Right lobe of liver (tissue), 6 donors: ENCODE measurements around the gene MCC. TPM values are rescaled to one million over a fixed set of nuclear protein-coding genes. Genes with fewer than 3 reads are reported as not detected.

Source experiments
- ATAC-seq, 4 donors: fragments of 200-7000 bp; cut with Tn5 transposase; one replicate each; pipeline ENCODE4 v1.9.1; 2020; ENCODE audit warnings: mild to moderate bottlenecking in 4 of 4, moderate library complexity in 4 of 4
- DNase-seq, 3 donors: peaks; one replicate each; pipeline ENCODE4 v3.0.0-alpha.2; 2020
- H3K27ac ChIP-seq, 3 donors: fragments of 200-600 bp; one replicate each; pipeline ENCODE4 v1.8.0; 2022
- H3K27me3 ChIP-seq, 2 donors: fragments of 200-600 bp; one replicate each; pipeline ENCODE4 v1.8.0; 2022
- H3K36me3 ChIP-seq, 4 donors: fragments of 200-600 bp; sonication (generic) in 1 of 4; one replicate each; pipeline versions ENCODE4 v1.5.1 to v1.8.0; 2017 to 2022; ENCODE audit warnings: control low read depth in 1 of 4
- H3K4me1 ChIP-seq, 4 donors: fragments of 200-600 bp; sonication (generic) in 1 of 4; one replicate each; pipeline versions ENCODE4 v1.5.1 to v1.8.0; 2017 to 2022; ENCODE audit warnings: control low read depth in 1 of 4
- H3K4me3 ChIP-seq, 3 donors: fragments of 200-600 bp; one replicate each; pipeline ENCODE4 v1.8.0; 2022
- H3K9me3 ChIP-seq, 4 donors: fragments of 200-600 bp; sonication (generic) in 1 of 4; one replicate each; pipeline versions ENCODE4 v1.5.1 to v1.8.0; 2017 to 2022; ENCODE audit warnings: control low read depth in 1 of 4
- POLR2A ChIP-seq: fragments of 450-650 bp; IDR thresholded peaks from one replicate; pipeline ENCODE4 v1.6.1; 2017; ENCODE audit warnings: antibody characterized with exemption, mild to moderate bottlenecking
- WGBS: methylation state at CpG from one replicate; pipeline ENCODE4 v1.1.6; 2018; ENCODE audit warnings: low coverage, low lambda C conversion rate; ENCODE audit not compliant: insufficient coverage; ENCODE audit errors: missing lambda C conversion rate; 5-methylcytosine and 5-hydroxymethylcytosine counted together
- intact Hi-C, 2 donors: fragments of 100-400 bp; cut with DNase I; formaldehyde crosslinking; loops; one replicate each; pipeline versions ENCODE4 v1.11.2 to v1.14.1; 2022
- total RNA-seq, 6 experiments: library from RNA; depleted of rRNA in 2 of 6; stranded (reverse); fragments of >200 nt in 2 of 6; fragmentation: NEBNext Ultra II Directional in 3 of 6; extraction: Animal tissue kit (Norgen Biotek cat#: 25700) in 3 of 6; gene quantifications; one replicate each; pipeline versions ENCODE4 v1.1.0 to v1.2.4, GENCODE V29; 2016 to 2023
- TF ChIP-seq, protein P1 (sequence below), 4 donors: fragments of 200-600 bp in 3 of 4; fragments of 450-650 bp in 1 of 4; IDR thresholded peaks; one replicate each; pipeline versions ENCODE4 v1.5.1 to v1.8.0; 2016 to 2022; ENCODE audit warnings: antibody characterized with exemption in 4 of 4, mild to moderate bottlenecking in 2 of 4
- donor health status: DM: no; HTN: yes; CAD: no.
- donor health status: DM: no; HTN: no; CAD: no.
- donor health status: DM: no; HTN: no; CAD: no.
- donor health status: DM: no; HTN: yes; CAD: no.
- donor health status: DM: no; HTN: yes; CAD: no.

The MCC gene
- total RNA-seq, 6 experiments from 2014 or later = 23.1 to 35.2 (median 26.1) TPM

DNA sequence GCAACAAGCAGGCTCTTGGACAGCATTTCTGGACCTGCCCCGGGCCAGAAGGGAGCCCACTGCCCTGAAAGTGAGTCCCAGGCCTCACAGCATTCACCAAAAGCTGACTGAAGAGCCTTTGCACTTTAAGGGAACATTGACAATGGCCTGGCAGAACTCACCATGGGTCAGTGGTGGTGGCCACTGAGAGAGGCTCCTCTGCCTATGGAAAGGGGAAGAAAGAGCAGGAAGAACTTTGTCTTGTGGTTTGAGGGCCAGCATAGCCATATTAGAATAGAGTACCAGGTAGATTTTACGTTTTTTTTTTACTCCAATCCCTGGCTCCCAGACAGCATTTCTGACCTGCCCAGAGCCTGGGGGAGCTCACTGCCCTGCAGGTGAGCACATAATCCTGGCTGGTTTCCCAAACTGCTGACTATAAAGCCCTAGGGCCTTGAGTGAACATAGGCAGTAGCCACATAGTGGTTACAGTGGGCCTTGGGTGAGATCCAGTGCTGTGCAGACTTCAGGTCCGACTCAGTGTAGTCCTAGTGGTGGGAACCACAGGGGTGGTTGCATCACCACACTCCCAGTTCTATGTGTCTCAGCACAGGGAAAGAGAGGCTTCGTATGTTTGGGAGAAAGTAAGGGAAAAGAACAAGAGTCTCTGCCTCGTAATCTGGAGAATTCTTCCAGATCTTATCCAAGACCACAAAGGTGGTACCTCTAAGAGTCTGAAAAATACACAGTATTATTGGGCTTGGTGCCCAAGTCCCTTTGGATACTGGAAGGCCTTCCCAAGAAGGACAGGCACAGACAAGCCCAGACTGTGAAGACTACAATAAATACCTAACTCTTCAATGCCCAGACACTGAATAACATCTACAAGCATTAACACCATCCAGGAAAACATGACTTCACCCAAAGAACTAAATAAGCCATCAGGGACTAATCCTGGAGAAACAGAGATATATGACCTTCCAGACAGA is 143.0 kb downstream of the MCC start:
- Histone ChIP-seq H3K4me3 (no peak overlapping the region), H3K27ac (no peak overlapping the region), H3K9me3 (no peaks in the 10 kb centered on the region), H3K36me3 (no peaks in the 10 kb centered on the region), H3K4me1 (no peaks in the 10 kb centered on the region), H3K27me3 (no peaks in the 10 kb centered on the region)
- DNase-seq (no peak), ATAC-seq (peak in 1 of 4 donors; percentile 48)
- no peak for TF ChIP-seq POLR2A
- TF ChIP-seq, protein P1, sequence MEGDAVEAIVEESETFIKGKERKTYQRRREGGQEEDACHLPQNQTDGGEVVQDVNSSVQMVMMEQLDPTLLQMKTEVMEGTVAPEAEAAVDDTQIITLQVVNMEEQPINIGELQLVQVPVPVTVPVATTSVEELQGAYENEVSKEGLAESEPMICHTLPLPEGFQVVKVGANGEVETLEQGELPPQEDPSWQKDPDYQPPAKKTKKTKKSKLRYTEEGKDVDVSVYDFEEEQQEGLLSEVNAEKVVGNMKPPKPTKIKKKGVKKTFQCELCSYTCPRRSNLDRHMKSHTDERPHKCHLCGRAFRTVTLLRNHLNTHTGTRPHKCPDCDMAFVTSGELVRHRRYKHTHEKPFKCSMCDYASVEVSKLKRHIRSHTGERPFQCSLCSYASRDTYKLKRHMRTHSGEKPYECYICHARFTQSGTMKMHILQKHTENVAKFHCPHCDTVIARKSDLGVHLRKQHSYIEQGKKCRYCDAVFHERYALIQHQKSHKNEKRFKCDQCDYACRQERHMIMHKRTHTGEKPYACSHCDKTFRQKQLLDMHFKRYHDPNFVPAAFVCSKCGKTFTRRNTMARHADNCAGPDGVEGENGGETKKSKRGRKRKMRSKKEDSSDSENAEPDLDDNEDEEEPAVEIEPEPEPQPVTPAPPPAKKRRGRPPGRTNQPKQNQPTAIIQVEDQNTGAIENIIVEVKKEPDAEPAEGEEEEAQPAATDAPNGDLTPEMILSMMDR (IDR thresholded peaks at IDR 0.05) = no peak
- intact Hi-C loops = no loop called here
- WGBS = 75% methylated on average over 4 of the region's 5 CpGs

DNA sequence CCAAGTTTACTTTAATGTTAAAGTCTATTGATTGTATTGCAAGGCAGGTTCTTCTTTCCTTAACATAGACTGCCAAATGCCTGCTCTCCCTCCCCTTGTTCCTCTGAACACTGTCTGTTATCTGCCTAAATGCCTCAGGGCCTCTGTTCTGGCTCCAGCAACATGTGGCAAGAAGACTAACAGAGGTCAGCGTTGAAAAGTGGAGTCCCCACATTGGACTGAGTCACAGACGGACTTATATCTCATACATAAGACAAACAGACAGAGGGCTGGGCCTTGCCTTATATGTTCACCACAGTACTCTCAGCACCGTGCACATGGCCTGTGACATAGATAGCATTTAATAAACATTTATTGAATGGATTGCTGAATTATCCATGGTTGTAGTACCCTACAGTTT is 144.9 kb downstream of the MCC start:
- no peaks in the 10 kb centered on the region for H3K4me1 ChIP-seq
- DNase-seq (no peak), ATAC-seq (no peak)
- no peak overlapping the region for H3K4me3 ChIP-seq
- intact Hi-C loops = no loop called here
- no peak overlapping the region for H3K27ac ChIP-seq
- H3K9me3 ChIP-seq = no peaks in the 10 kb centered on the region
- WGBS = 100% methylated on average over 3 of the region's 3 CpGs
- no peak for TF ChIP-seq POLR2A
- TF ChIP-seq, protein P1 (IDR thresholded peaks at IDR 0.05) = no peak
- no peaks in the 10 kb centered on the region for H3K27me3 ChIP-seq
- no peaks in the 10 kb centered on the region for H3K36me3 ChIP-seq

DNA sequence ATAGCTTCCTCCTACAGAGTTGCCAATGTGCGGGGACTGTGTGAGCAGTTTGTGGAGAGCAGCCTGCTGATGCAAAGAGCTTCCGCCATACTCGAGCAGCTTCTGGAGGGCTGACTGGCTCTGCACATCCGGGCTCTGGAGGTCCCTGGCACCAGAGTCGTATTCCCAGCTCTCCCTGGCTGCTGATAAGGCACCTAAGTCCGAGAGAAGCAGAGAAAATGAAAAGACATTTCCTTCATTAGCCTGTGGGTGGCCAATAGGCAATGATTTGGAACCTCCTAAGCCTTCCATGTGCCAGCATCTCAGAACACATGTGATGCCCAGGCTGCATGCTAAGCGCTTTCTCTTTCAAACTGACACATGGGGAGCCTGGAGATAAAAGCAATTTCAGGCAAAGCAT is 147.7 kb downstream of the MCC start:
- H3K4me1 ChIP-seq = no peaks in the 10 kb centered on the region
- H3K36me3 ChIP-seq = no peaks in the 10 kb centered on the region
- TF ChIP-seq, protein P1 (IDR thresholded peaks at IDR 0.05) = peak in 1 of 4 donors; percentile 4
- TF ChIP-seq POLR2A = no peak
- H3K27me3 ChIP-seq = no peaks in the 10 kb centered on the region
- ATAC-seq = peak; percentile 18 to 40 (median 32)
- no peak overlapping the region for H3K27ac ChIP-seq
- no peaks in the 10 kb centered on the region for H3K9me3 ChIP-seq
- no peak for DNase-seq
- no peak overlapping the region for H3K4me3 ChIP-seq
- intact Hi-C loops = no loop called here
- WGBS = 52% methylated on average over 7 of the region's 7 CpGs

DNA sequence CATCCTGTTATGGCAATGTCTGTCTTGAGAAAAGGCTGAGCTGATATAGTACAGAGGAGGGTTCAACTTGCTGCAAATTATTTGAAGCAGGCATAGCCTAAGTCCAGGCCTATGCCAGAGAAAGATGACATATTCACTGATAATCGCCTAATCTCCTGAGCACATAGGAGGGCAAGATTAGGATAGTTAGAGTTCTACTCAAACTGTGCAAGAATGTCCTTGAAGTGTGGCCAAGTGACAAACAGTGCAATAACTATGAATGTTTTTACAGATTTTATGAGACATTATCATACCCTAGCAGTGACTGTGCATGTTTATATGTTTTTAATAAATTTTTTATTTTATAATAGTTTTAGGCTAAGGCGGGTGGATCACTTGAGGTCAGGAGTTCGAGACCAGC is 149.6 kb downstream of the MCC start:
- Histone ChIP-seq H3K27me3 (no peaks in the 10 kb centered on the region), H3K4me3 (no peak overlapping the region), H3K36me3 (no peaks in the 10 kb centered on the region), H3K9me3 (no peaks in the 10 kb centered on the region), H3K27ac (no peak overlapping the region), H3K4me1 (no peaks in the 10 kb centered on the region)
- ATAC-seq (peak; percentile 23 to 40 (median 37)), DNase-seq (no peak)
- 63% methylated on average over 3 of the region's 3 CpGs for WGBS
- intact Hi-C loops = no loop called here
- TF ChIP-seq POLR2A = no peak
- TF ChIP-seq, protein P1 (IDR thresholded peaks at IDR 0.05) = no peak
